Smooth muscle cell (in vitro differentiated cells): ENCODE measurements around the gene RPTOR. TPM values are rescaled to one million over a fixed set of nuclear protein-coding genes. Genes with fewer than 3 reads are reported as not detected.

Experiments
- DNase-seq: peaks from one replicate; lab custom pipeline; 2025; ENCODE audit not compliant: unreplicated experiment; lab: John Stamatoyannopoulos, UW
- H2AFZ ChIP-seq: fragments of 200-600 bp; sonication (generic); 2 replicates; pipeline ENCODE4 v1.6.0; 2016; ENCODE audit warnings: antibody characterized with exemption, low read depth, mild to moderate bottlenecking
- H3F3A ChIP-seq: fragments of 200-600 bp; sonication (generic); 2 replicates; pipeline ENCODE4 v1.6.0; 2017; ENCODE audit warnings: antibody characterized with exemption, low read depth
- H3K27ac ChIP-seq: fragments of 200-600 bp; sonication (generic); 2 replicates; pipeline ENCODE4 v1.5.1; 2016; ENCODE audit warnings: low read depth, mild to moderate bottlenecking
- H3K27me3 ChIP-seq: fragments of 200-600 bp; sonication (generic); 2 replicates; pipeline ENCODE4 v1.6.1; 2016; ENCODE audit warnings: low read depth, mild to moderate bottlenecking
- H3K36me3 ChIP-seq: fragments of 200-600 bp; sonication (generic); 2 replicates; pipeline ENCODE4 v1.5.1; 2016; ENCODE audit warnings: low read depth
- H3K4me1 ChIP-seq: fragments of 200-600 bp; sonication (generic); 2 replicates; pipeline ENCODE4 v1.5.1; 2016; ENCODE audit warnings: low read depth
- H3K4me2 ChIP-seq: fragments of 200-600 bp; sonication (generic); 2 replicates; pipeline ENCODE4 v1.6.0; 2016; ENCODE audit warnings: mild to moderate bottlenecking
- H3K4me3 ChIP-seq: fragments of 200-600 bp; sonication (generic); 2 replicates; pipeline ENCODE4 v1.5.1; 2016; ENCODE audit warnings: mild to moderate bottlenecking
- H3K79me2 ChIP-seq: fragments of 200-600 bp; sonication (generic); 2 replicates; pipeline ENCODE4 v1.6.0; 2016; ENCODE audit warnings: low read depth, mild to moderate bottlenecking
- H3K9ac ChIP-seq: fragments of 200-600 bp; sonication (generic); 2 replicates; pipeline ENCODE4 v1.6.0; 2016; ENCODE audit warnings: low read depth
- H3K9me3 ChIP-seq: fragments of 200-600 bp; sonication (generic); replicated peaks from 2 replicates; pipeline ENCODE4 v1.5.1; 2016; ENCODE audit warnings: low read depth
- H4K20me1 ChIP-seq: fragments of 200-600 bp; sonication (generic); 2 replicates; pipeline ENCODE4 v1.6.0; 2016; ENCODE audit warnings: low read depth
- CTCF ChIP-seq: fragments of 200-600 bp; sonication (generic); IDR thresholded peaks from 2 replicates; pipeline ENCODE4 v1.5.1; 2017; ENCODE audit warnings: borderline replicate concordance, mild to moderate bottlenecking, antibody characterized with exemption; ENCODE audit not compliant: insufficient read depth, poor library complexity, severe bottlenecking
- WGBS: methylation state at CpG from one replicate; pipeline ENCODE4 v1.1.7; 2016; ENCODE audit warnings: low lambda C conversion rate; 5-methylcytosine and 5-hydroxymethylcytosine counted together
- polyA plus RNA-seq: library from polyadenylated mRNA; unstranded; fragments of >200 nt; fragmentation: Nextera tagmentation; extraction: Ambion mirVana; gene quantifications from 2 replicates; pipeline ENCODE4 v1.2.1, GENCODE V29; 2016
- total RNA-seq: library from RNA; depleted of rRNA; stranded (reverse); fragments of >200 nt; gene quantifications from 2 replicates; pipeline ENCODE4 v1.2.3, GENCODE V29; 2014

Gene RPTOR
- total and polyA plus RNA-seq, 2 experiments from 2014 or later: 10.6 to 12.2 TPM

- Histone ChIP-seq H2AFZ (no peak overlapping the region), H4K20me1 (no peaks in the 10 kb centered on the region), H3K4me2 (no peak overlapping the region), H3F3A (peaks cover 6% of the 10 kb centered on the region), H3K27ac (peak overlapping the region; percentile 86), H3K79me2 (peaks cover 3% of the 10 kb centered on the region), H3K9ac (no peak overlapping the region), H3K36me3 (no peaks in the 10 kb centered on the region), H3K9me3 (no peaks in the 10 kb centered on the region), H3K4me3 (no peak overlapping the region), H3K4me1 (peaks cover 6% of the 10 kb centered on the region), H3K27me3 (no peaks in the 10 kb centered on the region)
- DNase-seq: no peak
- 98% methylated on average over 10 of the region's 10 CpGs for WGBS
- TF ChIP-seq CTCF: no peak
These were observed 224.3 kb downstream of the RPTOR start for GRCh38 chr17:80768936-80769335.

- H3K27ac ChIP-seq: no peak overlapping the region
- DNase-seq: no peak
- no peaks in the 10 kb centered on the region for H3K27me3 ChIP-seq
- peaks cover 3% of the 10 kb centered on the region for H3K79me2 ChIP-seq
- H3K4me3 ChIP-seq: no peak overlapping the region
- 97% methylated on average over 10 of the region's 10 CpGs for WGBS
- TF ChIP-seq CTCF: no peak
- H3K9ac ChIP-seq: no peak overlapping the region
- peaks cover 7% of the 10 kb centered on the region for H3K4me1 ChIP-seq
- H3F3A ChIP-seq: peaks cover 8% of the 10 kb centered on the region
- H2AFZ ChIP-seq: no peak overlapping the region
- H3K4me2 ChIP-seq: no peak overlapping the region
- H3K36me3 ChIP-seq: no peaks in the 10 kb centered on the region
- H3K9me3 ChIP-seq: no peaks in the 10 kb centered on the region
- no peaks in the 10 kb centered on the region for H4K20me1 ChIP-seq
These were observed 224.9 kb downstream of the RPTOR start for GRCh38 chr17:80769516-80769915.

GRCh38 chr17:80769936-80770625 is 225.4 kb downstream of the RPTOR start:
- no peak overlapping the region for H3K9ac ChIP-seq
- no peaks in the 10 kb centered on the region for H3K9me3 ChIP-seq
- no peaks in the 10 kb centered on the region for H3K36me3 ChIP-seq
- H3K27me3 ChIP-seq: no peaks in the 10 kb centered on the region
- H3F3A ChIP-seq: peaks cover 8% of the 10 kb centered on the region
- no peak for DNase-seq
- no peak for TF ChIP-seq CTCF
- 97% methylated on average over 19 of the region's 19 CpGs for WGBS
- H4K20me1 ChIP-seq: no peaks in the 10 kb centered on the region
- no peak overlapping the region for H3K4me3 ChIP-seq
- peaks cover 7% of the 10 kb centered on the region for H3K4me1 ChIP-seq
- H3K4me2 ChIP-seq: no peak overlapping the region
- H2AFZ ChIP-seq: no peak overlapping the region
- H3K79me2 ChIP-seq: peaks cover 3% of the 10 kb centered on the region
- no peak overlapping the region for H3K27ac ChIP-seq
